Panc1 (cell line): ENCODE measurements around the gene AP5Z1. TPM values are rescaled to one million over a fixed set of nuclear protein-coding genes. Genes with fewer than 3 reads are reported as not detected.

Experiments
- ATAC-seq: fragments of 200-7000 bp; cut with Tn5 transposase; 2 replicates; pipeline ENCODE4 v1.9.1; 2020; ENCODE audit warnings: mild to moderate bottlenecking, moderate library complexity
- BruUV-seq: library from RNA; stranded (reverse); fragments of 400-500 nt; replicated peaks from 2 replicates; lab custom pipeline; 2021; lab: Mats Ljungman, UMichigan
- CTCF ChIA-PET: fragments of 300-600 bp; sonication (Branson Sonifier 250); formaldehyde crosslinking; loops from one replicate; lab custom pipeline; 2022; ENCODE audit warnings: antibody characterized with exemption; lab: Charles Lee
- POLR2A ChIA-PET: fragments of 300-600 bp; sonication (Branson Sonifier 250); formaldehyde crosslinking; loops from one replicate; lab custom pipeline; 2022; ENCODE audit warnings: antibody characterized with exemption; lab: Charles Lee
- DNase-seq: peaks from one replicate; pipeline ENCODE4 v3.0.0-alpha.2; 2010; ENCODE audit warnings: low read depth, low spot score
- H3K27ac ChIP-seq: 2 replicates; pipeline ENCODE4 v1.5.1; 2011; ENCODE audit warnings: mild to moderate bottlenecking, low read length, inconsistent platforms
- H3K27me3 ChIP-seq: fragments of 200-500 bp; sonication (Bioruptor generic); 2 replicates; pipeline ENCODE4 v1.6.0; 2014; ENCODE audit warnings: low read length, inconsistent platforms; ENCODE audit not compliant: control insufficient read depth, insufficient read depth
- H3K36me3 ChIP-seq: fragments of 200-500 bp; sonication (Bioruptor generic); 2 replicates; pipeline ENCODE4 v1.5.1; 2014; ENCODE audit warnings: inconsistent platforms, mild to moderate bottlenecking, low read length, moderate library complexity; ENCODE audit not compliant: control insufficient read depth, insufficient read depth
- H3K4me1 ChIP-seq: 2 replicates; pipeline ENCODE4 v1.5.1; 2011; ENCODE audit warnings: inconsistent platforms, mild to moderate bottlenecking, low read length, moderate library complexity; ENCODE audit not compliant: control insufficient read depth, insufficient read depth
- H3K4me3 ChIP-seq, 2 experiments: 2 replicates each; pipeline ENCODE4 v1.5.1; 2011 to 2012; ENCODE audit warnings: low read depth in 2 of 2, low read length in 2 of 2, mild to moderate bottlenecking in 2 of 2, inconsistent platforms in 1 of 2, moderate library complexity in 1 of 2
- H3K9me3 ChIP-seq: fragments of 200-500 bp; sonication (Bioruptor generic); 2 replicates; pipeline ENCODE4 v1.5.1; 2014; ENCODE audit warnings: low read depth, mild to moderate bottlenecking, inconsistent platforms, low read length, moderate library complexity; ENCODE audit not compliant: control insufficient read depth, insufficient read depth
- POLR2AphosphoS5 ChIP-seq: IDR thresholded peaks from 2 replicates; pipeline ENCODE4 v1.6.1; 2012; ENCODE audit warnings: mild to moderate bottlenecking, low read depth, low read length, moderate library complexity
- REST ChIP-seq, 2 experiments: IDR thresholded peaks; 2 replicates each; pipeline ENCODE4 v1.6.1; 2011 to 2012; ENCODE audit warnings: low read depth in 2 of 2, control low read depth in 1 of 2, low read length in 1 of 2, mild to moderate bottlenecking in 1 of 2, moderate library complexity in 1 of 2; ENCODE audit not compliant: insufficient read depth in 1 of 2
- SIN3A ChIP-seq: IDR thresholded peaks from 2 replicates; pipeline ENCODE4 v1.6.1; 2012; ENCODE audit warnings: low read depth, mild to moderate bottlenecking, low read length, moderate library complexity, borderline replicate concordance; ENCODE audit not compliant: insufficient read depth
- TCF7L2 ChIP-seq: IDR thresholded peaks from 2 replicates; pipeline ENCODE4 v1.6.1; 2011; ENCODE audit warnings: mild to moderate bottlenecking, low read depth, low read length, inconsistent platforms
- in situ Hi-C: cut with HindIII; loops from 2 replicates; pipeline ENCODE4 v1.10.0; 2016; ENCODE audit warnings: low sequenced_read_pairs, low pct_unique_long_range_greater_than_20kb
- intact Hi-C: fragments of 100-400 bp; cut with micrococcal nuclease; formaldehyde crosslinking; loops from one replicate; pipeline ENCODE4 v1.10.0; 2022; ENCODE audit not compliant: unreplicated experiment
- total RNA-seq: library from RNA; stranded (reverse); gene quantifications from one replicate; pipeline ENCODE4 v1.2.1, GENCODE V29; 2021; ENCODE audit not compliant: unreplicated experiment
- TF ChIP-seq, protein P1 (sequence below): fragments of 450-650 bp; IDR thresholded peaks from 2 replicates; pipeline ENCODE4 v1.5.1; 2017; ENCODE audit warnings: mild to moderate bottlenecking

AP5Z1 gene
- total RNA-seq, 1 experiment from 2014 or later = 100.0 TPM

- POLR2A ChIA-PET = no interaction called here
- Histone ChIP-seq H3K36me3 (no peaks in the 10 kb centered on the region), H3K4me3 (no peak overlapping the region), H3K27ac (no peak overlapping the region), H3K27me3 (no peaks in the 10 kb centered on the region), H3K9me3 (no peaks in the 10 kb centered on the region), H3K4me1 (peaks cover 39% of the 10 kb centered on the region)
- ATAC-seq (no peak), DNase-seq (no peak)
- no TSS peak for BruUV-seq
- intact Hi-C loops = no loop called here
- no peak for TF ChIP-seq TCF7L2
- no peak for TF ChIP-seq SIN3A
- TF ChIP-seq REST (IDR thresholded peaks at IDR 0.05; ENCODE audit: insufficient read depth in 1 of 2, low read depth in 2 of 2, low read length in 1 of 2) = no peak
- TF ChIP-seq, protein P1, sequence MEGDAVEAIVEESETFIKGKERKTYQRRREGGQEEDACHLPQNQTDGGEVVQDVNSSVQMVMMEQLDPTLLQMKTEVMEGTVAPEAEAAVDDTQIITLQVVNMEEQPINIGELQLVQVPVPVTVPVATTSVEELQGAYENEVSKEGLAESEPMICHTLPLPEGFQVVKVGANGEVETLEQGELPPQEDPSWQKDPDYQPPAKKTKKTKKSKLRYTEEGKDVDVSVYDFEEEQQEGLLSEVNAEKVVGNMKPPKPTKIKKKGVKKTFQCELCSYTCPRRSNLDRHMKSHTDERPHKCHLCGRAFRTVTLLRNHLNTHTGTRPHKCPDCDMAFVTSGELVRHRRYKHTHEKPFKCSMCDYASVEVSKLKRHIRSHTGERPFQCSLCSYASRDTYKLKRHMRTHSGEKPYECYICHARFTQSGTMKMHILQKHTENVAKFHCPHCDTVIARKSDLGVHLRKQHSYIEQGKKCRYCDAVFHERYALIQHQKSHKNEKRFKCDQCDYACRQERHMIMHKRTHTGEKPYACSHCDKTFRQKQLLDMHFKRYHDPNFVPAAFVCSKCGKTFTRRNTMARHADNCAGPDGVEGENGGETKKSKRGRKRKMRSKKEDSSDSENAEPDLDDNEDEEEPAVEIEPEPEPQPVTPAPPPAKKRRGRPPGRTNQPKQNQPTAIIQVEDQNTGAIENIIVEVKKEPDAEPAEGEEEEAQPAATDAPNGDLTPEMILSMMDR = no peak
- TF ChIP-seq POLR2AphosphoS5 = no peak
- in situ Hi-C loops = no loop called here
- CTCF ChIA-PET = no interaction called here
Observed at GRCh38 chr7:4740796-4741195, 34.6 kb upstream of the AP5Z1 start.

DNA sequence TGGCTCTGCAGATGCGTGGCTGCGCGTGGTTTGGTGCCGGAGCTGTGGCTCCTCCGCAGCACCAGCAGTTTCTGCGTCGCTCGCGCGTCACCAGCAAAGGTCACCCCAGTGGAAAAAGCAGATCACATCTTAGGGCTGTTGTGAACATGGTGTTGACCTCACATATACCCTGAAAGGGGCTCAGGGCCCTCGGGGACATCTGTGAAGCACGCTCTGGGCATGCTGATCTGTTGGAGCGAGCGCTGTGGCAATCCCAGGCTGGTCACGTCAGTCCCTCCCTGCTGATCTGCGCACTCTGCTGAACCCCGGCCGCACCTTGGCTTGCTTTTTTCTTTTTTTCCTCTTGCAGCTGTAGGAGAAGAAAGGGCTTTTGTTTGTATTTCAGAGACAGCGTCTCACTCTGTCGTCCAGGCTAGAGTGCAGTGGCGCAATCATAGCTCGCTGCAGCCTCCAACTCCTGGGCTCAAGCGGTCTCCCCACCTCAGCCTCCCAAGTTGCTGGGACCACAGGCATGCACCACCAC lies 33.3 kb upstream of the AP5Z1 start:
- in situ Hi-C loops = no loop called here
- intact Hi-C loops = no loop called here
- no peak overlapping the region for H3K27ac ChIP-seq
- H3K36me3 ChIP-seq = no peaks in the 10 kb centered on the region
- no peak for TF ChIP-seq REST (IDR thresholded peaks at IDR 0.05; ENCODE audit: insufficient read depth in 1 of 2, low read depth in 2 of 2, low read length in 1 of 2)
- TF ChIP-seq POLR2AphosphoS5 = no peak
- TF ChIP-seq, protein P1 = no peak
- TF ChIP-seq SIN3A = no peak
- TF ChIP-seq TCF7L2 = no peak
- POLR2A ChIA-PET = no interaction called here
- CTCF ChIA-PET = no interaction called here
- DNase-seq (no peak), ATAC-seq (no peak)
- H3K9me3 ChIP-seq = no peaks in the 10 kb centered on the region
- H3K4me3 ChIP-seq = no peak overlapping the region
- no TSS peak for BruUV-seq
- H3K27me3 ChIP-seq = no peaks in the 10 kb centered on the region
- H3K4me1 ChIP-seq = peaks cover 47% of the 10 kb centered on the region
